Peyer's patch (tissue), 4 donors: ENCODE data around the gene TRPM3.

ENCODE experiments used
- POLR2A ChIP-seq, 2 donors: fragments of 450-650 bp; IDR thresholded peaks; one replicate each; pipeline ENCODE4 v1.5.1; 2017; ENCODE audit warnings: antibody characterized with exemption in 2 of 2, mild to moderate bottlenecking in 2 of 2, moderate library complexity in 2 of 2
- TF ChIP-seq, protein P1 (sequence below), 6 experiments: fragments of 450-650 bp in 4 of 6; fragments of 200-600 bp in 2 of 6; sonication (generic) in 1 of 6; IDR thresholded peaks; one replicate each; pipeline ENCODE4 v1.5.1; 2017 to 2019; ENCODE audit warnings: antibody characterized with exemption in 6 of 6, mild to moderate bottlenecking in 3 of 6, moderate library complexity in 1 of 6

DNA sequence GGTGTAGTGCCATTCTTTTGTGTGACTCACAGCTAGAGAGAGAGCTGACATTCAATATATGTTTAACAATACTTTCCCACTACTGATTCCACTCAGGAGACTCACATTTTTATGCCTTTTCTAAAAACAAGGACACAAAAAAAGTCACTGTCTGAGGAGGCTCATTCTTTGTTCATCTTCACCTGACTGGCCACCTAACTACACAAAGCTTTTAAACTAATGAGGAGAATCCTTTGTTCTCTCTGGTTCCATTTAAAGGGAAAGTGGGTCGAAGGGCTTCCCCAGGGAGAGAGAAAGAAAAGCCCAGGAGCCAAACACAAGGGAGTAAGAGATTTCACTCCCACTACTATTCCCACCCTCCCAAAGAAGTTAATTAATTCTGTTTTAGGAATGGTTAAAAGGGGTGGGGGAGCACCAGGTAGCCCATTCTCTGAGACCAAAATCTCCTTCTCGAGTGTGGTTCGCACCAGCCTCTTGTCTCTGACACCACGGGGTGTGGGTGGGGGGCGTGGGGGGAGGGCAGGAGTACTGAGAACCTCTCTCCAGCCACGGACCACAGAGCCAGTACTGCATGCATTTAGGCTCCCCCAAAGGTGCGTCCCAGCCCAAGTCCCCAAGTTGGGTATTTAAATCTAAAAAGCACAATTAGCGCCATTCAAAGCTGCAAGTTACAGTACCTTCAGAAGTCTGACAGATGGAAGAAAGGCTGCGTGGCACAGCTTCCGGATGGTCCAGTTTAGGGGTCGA is 747 bp downstream of the TRPM3 start:
- TF ChIP-seq, protein P1, sequence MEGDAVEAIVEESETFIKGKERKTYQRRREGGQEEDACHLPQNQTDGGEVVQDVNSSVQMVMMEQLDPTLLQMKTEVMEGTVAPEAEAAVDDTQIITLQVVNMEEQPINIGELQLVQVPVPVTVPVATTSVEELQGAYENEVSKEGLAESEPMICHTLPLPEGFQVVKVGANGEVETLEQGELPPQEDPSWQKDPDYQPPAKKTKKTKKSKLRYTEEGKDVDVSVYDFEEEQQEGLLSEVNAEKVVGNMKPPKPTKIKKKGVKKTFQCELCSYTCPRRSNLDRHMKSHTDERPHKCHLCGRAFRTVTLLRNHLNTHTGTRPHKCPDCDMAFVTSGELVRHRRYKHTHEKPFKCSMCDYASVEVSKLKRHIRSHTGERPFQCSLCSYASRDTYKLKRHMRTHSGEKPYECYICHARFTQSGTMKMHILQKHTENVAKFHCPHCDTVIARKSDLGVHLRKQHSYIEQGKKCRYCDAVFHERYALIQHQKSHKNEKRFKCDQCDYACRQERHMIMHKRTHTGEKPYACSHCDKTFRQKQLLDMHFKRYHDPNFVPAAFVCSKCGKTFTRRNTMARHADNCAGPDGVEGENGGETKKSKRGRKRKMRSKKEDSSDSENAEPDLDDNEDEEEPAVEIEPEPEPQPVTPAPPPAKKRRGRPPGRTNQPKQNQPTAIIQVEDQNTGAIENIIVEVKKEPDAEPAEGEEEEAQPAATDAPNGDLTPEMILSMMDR (IDR thresholded peaks at IDR 0.05): no peak
- TF ChIP-seq POLR2A (IDR thresholded peaks at IDR 0.05): no peak
